Adrenal gland (tissue), 12 donors: ENCODE measurements around the gene C7orf57. TPM values are rescaled to one million over a fixed set of nuclear protein-coding genes. Genes with fewer than 3 reads are reported as not detected.

ENCODE experiments used
- DNase-seq, 7 donors: peaks; one replicate each; pipeline ENCODE4 v3.0.0-alpha.2; 2019 to 2020
- H3K27ac ChIP-seq, 5 donors: fragments of 200-600 bp; sonication (generic) in 4 of 5; 1 replicate in 3 of 5; 2 replicates in 2 of 5; pipeline versions ENCODE4 v1.5.1 to v1.8.0; 2016 to 2020; ENCODE audit warnings: mild to moderate bottlenecking in 1 of 5
- H3K27me3 ChIP-seq: fragments of 200-600 bp; 2 replicates; pipeline ENCODE4 v1.8.0; 2021
- H3K36me3 ChIP-seq, 2 donors: fragments of 200-600 bp; replicated peaks in 1 of 2; 1 replicate in 1 of 2; 2 replicates in 1 of 2; pipeline versions ENCODE4 v1.5.1 to v1.8.0; 2018 to 2022
- H3K4me1 ChIP-seq, 2 donors: fragments of 200-600 bp; replicated peaks in 1 of 2; 1 replicate in 1 of 2; 2 replicates in 1 of 2; pipeline versions ENCODE4 v1.5.1 to v1.8.0; 2018 to 2021
- H3K4me3 ChIP-seq, 4 donors: fragments of 200-600 bp; sonication (generic) in 3 of 4; one replicate each; pipeline ENCODE4 v1.5.1; 2016 to 2018
- H3K9me3 ChIP-seq, 3 donors: fragments of 200-600 bp; sonication (generic) in 1 of 3; replicated peaks in 1 of 3; 1 replicate in 2 of 3; 2 replicates in 1 of 3; pipeline versions ENCODE4 v1.5.1 to v1.8.0; 2016 to 2021
- CTCF ChIP-seq, 6 experiments: fragments of 450-650 bp in 4 of 6; fragments of 200-600 bp in 2 of 6; sonication (generic) in 1 of 6; IDR thresholded peaks; 1 replicate in 5 of 6; 2 replicates in 1 of 6; pipeline versions ENCODE4 v1.5.1 to v1.8.0; 2016 to 2021; ENCODE audit warnings: antibody characterized with exemption in 6 of 6, mild to moderate bottlenecking in 2 of 6, moderate library complexity in 1 of 6
- POLR2A ChIP-seq, 2 donors: fragments of 450-650 bp; IDR thresholded peaks; one replicate each; pipeline ENCODE4 v1.6.1; 2017; ENCODE audit warnings: antibody characterized with exemption in 2 of 2, mild to moderate bottlenecking in 2 of 2, moderate library complexity in 1 of 2
- WGBS, 4 donors: extraction: QIAGEN DNeasy Blood & Tissue Kit in 2 of 4; methylation state at CpG; one replicate each; pipeline versions ENCODE4 v1.1.5 to v1.1.7; 2013 to 2017; 5-methylcytosine and 5-hydroxymethylcytosine counted together
- intact Hi-C, 2 donors: fragments of 100-400 bp; cut with DNase I; formaldehyde crosslinking; loops; one replicate each; pipeline versions ENCODE4 v1.14.1 to v1.15.0; 2022 to 2023
- polyA plus RNA-seq, 3 donors: library from polyadenylated mRNA; stranded (reverse); fragments of 200-250 nt in 2 of 3; fragments of 350-450 nt in 1 of 3; fragmentation: Illumina TruSeq in 1 of 3; extraction: RNeasy Lipid Tissue Mini Kit (QIAGEN cat#74804) in 1 of 3; gene quantifications; one replicate each; pipeline ENCODE4 v1.2.3, GENCODE V29; 2013 to 2014
- total RNA-seq, 9 donors: library from RNA; depleted of rRNA in 4 of 9; stranded (reverse); fragments of >200 nt in 4 of 9; fragments of 120-200 nt in 1 of 9; fragmentation: NEBNext Ultra II Directional in 1 of 9; extraction: Animal tissue kit (Norgen Biotek cat#: 25700) in 1 of 9; gene quantifications; one replicate each; pipeline versions ENCODE4 v1.1.0 to v1.2.4, GENCODE V29; 2013 to 2023
- donor health status: healthy with polysubstance abuse.
- donor health status: Bipolar disorder and iron deficiency.
- donor health status: DM: yes; HTN: yes; CAD: no.
- donor health status: DM: no; HTN: no; CAD: no.
- donor health status: DM: no; HTN: no; CAD: no.
- donor health status: DM: yes; HTN: yes; CAD: no.

The C7orf57 gene
- total and polyA plus RNA-seq, 12 donors: 1.7 TPM; not detected in 11

DNA sequence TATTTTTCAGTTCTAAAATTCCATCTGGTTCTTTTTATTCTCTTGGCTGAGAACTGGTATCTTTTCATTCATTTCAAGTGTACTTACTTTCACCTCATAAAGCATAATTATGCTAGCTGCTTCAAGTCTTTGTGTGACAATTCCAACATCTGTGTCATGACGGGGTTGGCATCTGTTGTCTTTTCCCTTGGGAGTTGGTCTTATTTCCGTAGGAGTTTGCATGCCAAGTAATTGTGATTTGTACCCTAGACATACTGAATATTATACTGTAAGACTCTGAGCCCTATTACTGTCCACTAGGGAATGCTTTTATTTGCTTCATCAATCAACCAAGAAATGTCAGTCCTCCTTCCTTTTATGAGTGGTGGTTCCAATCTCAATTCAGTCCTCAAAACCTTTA lies 31.3 kb upstream of the C7orf57 start:
- Histone ChIP-seq H3K9me3 (no peaks in the 10 kb centered on the region), H3K27ac (no peak overlapping the region), H3K4me3 (no peak overlapping the region), H3K27me3 (no peaks in the 10 kb centered on the region), H3K36me3 (no peaks in the 10 kb centered on the region), H3K4me1 (no peaks in the 10 kb centered on the region)
- TF ChIP-seq CTCF (IDR thresholded peaks at IDR 0.05): no peak
- no peak for TF ChIP-seq POLR2A (IDR thresholded peaks at IDR 0.05)
- 48 to 63% (median 57%) methylated on average over 2 of the region's 2 CpGs for WGBS, 4 donors
- no peak for DNase-seq
- intact Hi-C loops: no loop called here

GRCh38 chr7:48004638-48005037 lies 30.7 kb upstream of the C7orf57 start:
- no peak overlapping the region for H3K27ac ChIP-seq
- H3K9me3 ChIP-seq: no peaks in the 10 kb centered on the region
- TF ChIP-seq POLR2A (IDR thresholded peaks at IDR 0.05) (no peak), CTCF (IDR thresholded peaks at IDR 0.05) (no peak)
- no peaks in the 10 kb centered on the region for H3K27me3 ChIP-seq
- DNase-seq: no peak
- WGBS, 4 donors: 36 to 41% (median 37%) methylated on average over 5 of the region's 5 CpGs
- no peaks in the 10 kb centered on the region for H3K4me1 ChIP-seq
- no peaks in the 10 kb centered on the region for H3K36me3 ChIP-seq
- intact Hi-C loops: no loop called here
- H3K4me3 ChIP-seq: no peak overlapping the region

GRCh38 chr7:48006866-48007265 lies 28.5 kb upstream of the C7orf57 start:
- DNase-seq: no peak
- H3K27me3 ChIP-seq: no peaks in the 10 kb centered on the region
- no peak overlapping the region for H3K4me3 ChIP-seq
- no peaks in the 10 kb centered on the region for H3K36me3 ChIP-seq
- 77 to 91% (median 84%) methylated on average over 6 of the region's 6 CpGs for WGBS, 4 donors
- H3K9me3 ChIP-seq: no peaks in the 10 kb centered on the region
- H3K4me1 ChIP-seq: no peaks in the 10 kb centered on the region
- intact Hi-C loops: no loop called here
- no peak for TF ChIP-seq CTCF (IDR thresholded peaks at IDR 0.05)
- H3K27ac ChIP-seq: no peak overlapping the region

DNA sequence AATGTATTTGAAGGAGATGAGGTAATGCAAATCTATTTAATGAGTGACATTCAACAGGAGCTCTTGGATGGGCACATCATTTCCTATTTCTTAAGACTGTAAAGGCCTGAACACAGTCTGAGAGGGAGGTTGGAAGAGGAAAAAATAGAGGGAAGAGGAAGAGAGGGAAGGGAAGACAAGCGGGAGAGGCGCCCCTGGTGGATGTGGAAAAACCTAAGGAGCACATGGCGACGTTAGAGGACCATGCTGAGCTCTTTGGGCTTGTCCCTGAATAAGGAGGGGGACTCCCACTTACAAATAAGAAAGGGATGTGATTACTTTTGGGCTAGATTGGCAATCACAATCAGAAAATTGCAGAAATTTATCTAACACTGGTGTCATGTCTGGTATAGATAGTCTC lies 26.1 kb upstream of the C7orf57 start:
- intact Hi-C loops: no loop called here
- Histone ChIP-seq H3K27me3 (no peaks in the 10 kb centered on the region), H3K36me3 (no peaks in the 10 kb centered on the region), H3K4me1 (no peaks in the 10 kb centered on the region), H3K27ac (no peak overlapping the region), H3K4me3 (no peak overlapping the region), H3K9me3 (no peaks in the 10 kb centered on the region)
- TF ChIP-seq CTCF (IDR thresholded peaks at IDR 0.05): no peak
- no peak for TF ChIP-seq POLR2A (IDR thresholded peaks at IDR 0.05)
- no peak for DNase-seq
- WGBS, 4 donors: 84 to 93% (median 88%) methylated on average over 4 of the region's 4 CpGs
